GM18526 (cell line): ENCODE measurements around the gene GDNF.

Experiments
- POLR2A ChIP-seq: IDR thresholded peaks from 3 replicates; pipeline ENCODE4 v1.6.1; 2011; ENCODE audit not compliant: insufficient read length; ENCODE audit errors: extremely low read depth

GDNF gene

DNA sequence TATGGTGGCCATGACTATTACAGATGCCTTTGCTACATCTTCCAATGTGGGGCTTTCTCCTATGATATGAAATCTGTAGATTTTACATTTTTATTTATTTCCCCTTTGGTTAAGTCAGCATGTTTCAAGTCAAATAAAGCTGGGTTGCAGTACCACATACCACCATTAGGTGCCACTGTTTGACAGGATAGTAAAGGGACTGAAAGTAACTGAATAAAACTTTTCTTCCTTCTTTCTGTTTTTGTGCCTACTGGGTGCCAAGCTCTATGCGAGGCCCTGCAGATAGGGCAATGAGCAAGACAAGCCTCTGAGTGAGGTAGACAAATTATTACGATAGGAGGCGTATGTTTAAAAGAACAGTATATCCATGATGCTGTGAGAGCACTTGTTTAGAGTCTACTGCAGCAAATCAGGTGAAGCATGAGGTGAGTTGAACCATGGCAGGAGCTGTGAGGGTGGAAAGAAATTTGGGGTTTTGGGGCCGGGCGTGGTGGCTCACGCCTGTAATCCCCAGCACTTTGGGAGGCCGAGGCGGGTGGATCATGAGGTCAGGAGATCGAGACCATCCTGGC, 64.8 kb downstream of the GDNF start:
- no peak for TF ChIP-seq POLR2A

DNA sequence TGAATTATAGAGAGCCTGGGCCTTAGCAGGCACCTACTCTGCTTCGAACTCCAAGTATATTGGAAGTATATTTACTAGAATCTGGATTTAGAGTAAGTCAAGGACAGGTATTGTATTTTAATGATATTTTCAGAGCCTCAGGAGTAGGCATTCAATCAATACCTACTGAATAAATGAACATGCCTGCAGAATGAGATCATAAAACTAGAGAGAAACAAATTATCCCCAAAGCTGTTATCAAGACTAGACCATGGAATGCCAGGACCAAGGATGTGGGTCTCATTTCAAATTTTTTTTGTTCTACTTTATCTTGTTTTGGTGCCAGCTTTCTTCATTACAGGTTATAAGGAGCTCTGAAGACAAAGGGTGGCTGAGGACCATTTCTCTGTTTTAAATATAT, 66.0 kb downstream of the GDNF start:
- TF ChIP-seq POLR2A, result no peak

DNA sequence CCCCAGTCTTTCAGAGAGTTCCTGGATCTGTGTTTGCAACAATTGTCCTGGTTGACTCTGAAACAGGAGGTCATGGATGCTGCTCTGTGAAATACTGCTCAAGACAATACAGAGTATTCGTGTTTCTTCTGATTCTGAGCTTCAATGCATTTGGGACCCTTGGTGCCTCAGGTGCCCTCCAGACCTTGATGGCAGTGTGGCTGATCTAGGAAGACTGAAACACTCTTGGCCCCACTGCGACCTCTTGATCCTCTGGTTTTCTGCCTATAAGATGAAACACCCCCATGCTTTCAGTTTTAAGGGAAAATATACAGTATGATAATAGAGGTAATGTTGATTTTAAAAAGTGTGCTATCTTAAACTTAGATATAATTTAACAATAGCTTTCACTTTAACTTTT, 67.6 kb downstream of the GDNF start:
- TF ChIP-seq POLR2A, result no peak

DNA sequence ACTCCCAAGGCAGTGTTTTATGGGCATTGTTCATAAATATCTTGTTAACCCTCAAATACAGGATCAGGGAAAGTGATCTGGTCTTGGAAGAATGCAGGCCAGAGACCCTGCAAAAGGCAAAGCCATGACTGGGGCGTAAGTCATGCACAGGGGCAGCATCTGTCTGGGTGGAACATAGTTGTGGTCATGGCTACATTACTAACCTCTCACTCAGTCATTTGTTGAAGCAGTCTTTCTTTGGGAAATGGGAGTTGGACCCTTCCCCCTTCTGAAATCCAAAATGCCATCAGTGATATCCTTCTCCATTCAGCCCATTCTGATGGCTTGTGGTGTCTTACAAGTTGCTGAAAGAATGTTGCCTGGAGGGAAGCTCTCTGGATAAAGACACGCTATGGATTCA, 68.1 kb downstream of the GDNF start:
- no peak for TF ChIP-seq POLR2A

DNA sequence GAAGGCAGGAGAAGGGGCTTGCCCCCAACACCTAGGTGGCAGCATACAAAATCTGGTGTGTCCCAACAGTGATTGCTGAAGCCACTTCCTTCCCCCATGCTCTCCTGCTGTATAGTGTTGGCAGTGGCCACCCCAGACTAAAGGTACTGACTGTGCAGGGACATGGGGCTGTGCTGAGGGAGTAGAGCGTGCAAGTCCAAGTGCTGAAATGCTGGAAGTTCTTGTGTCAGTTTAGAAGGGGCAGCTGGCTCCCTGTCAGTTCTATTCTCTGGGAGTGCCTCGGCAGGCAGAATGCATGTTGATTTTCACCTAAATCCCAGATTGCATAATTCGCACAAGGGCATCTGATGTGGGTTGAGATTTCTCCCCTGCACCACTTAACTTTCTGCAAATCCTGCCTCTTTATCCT, 68.6 kb downstream of the GDNF start:
- TF ChIP-seq POLR2A, result no peak

DNA sequence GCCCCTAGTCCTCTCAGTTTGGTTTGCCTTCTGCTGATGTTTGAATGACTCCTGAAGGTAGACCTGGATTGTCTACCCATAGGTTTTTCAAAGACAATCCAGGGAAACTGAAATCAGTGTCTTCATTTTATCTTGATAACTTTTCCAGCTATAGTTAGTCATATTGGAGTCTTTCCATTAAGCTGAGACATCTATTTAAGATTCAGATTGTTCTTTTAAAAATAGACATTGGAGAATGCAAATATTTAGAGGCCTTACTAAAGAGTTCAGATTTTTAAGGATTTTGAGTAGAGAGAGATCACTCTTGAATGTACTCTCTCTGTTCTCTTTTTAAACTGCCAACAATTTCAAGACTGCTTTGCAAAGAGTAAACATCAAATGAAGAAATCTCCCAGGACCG, 69.1 kb downstream of the GDNF start:
- TF ChIP-seq POLR2A, result no peak

DNA sequence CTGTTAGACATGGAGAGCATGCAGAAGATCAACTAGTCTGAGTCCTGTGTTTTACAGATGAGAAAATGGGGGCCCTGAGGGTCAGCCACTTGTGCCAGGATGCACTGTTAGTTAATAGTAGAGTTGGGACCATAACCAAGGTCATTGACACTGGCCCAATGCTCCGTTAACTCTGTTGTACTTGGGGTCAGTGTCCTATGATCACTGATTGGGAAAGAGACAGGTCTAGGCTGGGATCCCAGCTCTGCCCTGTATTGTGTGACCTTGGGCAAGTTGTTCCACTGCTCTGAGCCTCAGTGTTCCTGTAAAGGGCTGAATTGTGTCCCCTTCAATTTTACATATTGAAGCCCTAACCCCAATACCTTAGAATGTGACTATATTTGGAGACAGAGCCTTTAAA, 70.0 kb downstream of the GDNF start:
- no peak for TF ChIP-seq POLR2A

DNA sequence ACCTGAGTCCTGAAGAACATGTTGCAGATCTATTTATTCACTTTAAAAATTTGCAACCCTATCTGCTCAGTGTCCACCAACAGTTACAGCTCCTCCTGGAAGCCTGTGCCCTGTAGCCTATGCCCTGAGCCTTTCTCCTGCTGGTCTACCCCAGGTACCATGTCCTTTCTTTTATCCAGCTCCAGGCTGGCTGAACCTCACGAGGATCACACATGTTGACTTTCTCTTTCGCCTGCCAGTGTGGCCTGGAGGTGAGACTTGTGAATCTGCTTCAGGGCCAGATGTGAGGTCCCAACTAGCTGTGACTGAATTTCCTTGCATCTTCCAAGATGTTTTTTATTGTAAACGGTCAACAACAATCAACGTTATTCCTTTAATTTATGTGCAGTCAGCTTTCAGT, 70.7 kb downstream of the GDNF start:
- TF ChIP-seq POLR2A, result no peak

DNA sequence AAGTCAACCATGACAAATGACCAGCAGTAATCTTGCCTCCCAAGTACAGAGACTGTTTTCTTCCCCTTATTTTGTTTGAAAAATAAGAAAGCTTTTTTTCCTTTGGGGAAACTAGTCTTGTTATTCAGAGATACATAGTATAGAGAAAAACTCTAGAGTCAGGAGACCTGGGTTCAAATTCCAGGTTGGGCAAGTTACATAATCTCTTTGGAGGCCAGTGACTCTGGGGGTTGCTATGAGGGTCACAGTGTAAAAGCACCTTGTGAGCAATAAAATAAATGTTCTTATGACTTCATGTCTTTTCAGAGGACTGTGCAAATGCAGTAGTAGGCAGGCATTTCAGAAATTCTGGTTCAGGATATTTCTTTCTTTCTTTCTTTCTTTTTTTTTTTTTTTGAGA, 71.5 kb downstream of the GDNF start:
- TF ChIP-seq POLR2A, result no peak

DNA sequence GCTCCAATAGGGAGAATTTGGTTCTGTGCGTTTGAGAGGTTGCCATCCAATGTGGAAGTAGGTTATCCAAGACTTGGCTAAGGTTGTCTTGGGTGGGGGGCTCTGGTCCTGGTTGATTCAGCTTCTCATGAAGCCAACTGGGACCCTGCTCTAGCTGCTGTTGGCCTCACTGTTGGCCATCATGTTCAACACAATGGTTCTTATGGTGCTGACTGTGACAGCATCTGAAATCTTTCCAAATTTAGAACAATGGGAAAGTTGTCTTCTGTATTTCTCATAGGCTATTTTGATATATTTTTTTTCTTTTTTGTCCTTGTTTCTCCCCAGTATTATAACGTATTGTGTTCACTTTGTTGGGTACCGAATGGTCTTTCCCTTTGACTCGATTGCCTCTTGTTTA, 71.9 kb downstream of the GDNF start:
- TF ChIP-seq POLR2A, result no peak

DNA sequence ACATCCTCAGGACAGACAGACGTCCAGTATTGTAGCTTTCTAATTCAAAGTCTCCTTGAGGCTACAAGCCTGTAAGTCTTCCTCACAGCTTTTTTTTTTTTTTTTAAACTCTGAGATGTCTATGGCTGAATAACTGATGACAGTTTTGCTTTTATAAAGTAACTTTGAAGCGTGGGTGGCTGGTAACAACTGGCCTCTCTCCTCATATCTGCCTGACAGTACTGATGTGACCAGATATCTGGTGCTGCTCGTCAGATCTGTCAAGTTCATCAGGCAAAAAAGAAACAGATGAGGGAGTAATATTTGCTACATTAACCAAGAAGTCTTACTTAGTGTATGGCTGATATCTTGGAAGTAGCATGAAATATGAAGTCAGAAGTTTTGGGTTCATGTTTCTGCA, 72.6 kb downstream of the GDNF start:
- no peak for TF ChIP-seq POLR2A
